ENCODE data around the gene BAIAP2.

Gene BAIAP2

DNA sequence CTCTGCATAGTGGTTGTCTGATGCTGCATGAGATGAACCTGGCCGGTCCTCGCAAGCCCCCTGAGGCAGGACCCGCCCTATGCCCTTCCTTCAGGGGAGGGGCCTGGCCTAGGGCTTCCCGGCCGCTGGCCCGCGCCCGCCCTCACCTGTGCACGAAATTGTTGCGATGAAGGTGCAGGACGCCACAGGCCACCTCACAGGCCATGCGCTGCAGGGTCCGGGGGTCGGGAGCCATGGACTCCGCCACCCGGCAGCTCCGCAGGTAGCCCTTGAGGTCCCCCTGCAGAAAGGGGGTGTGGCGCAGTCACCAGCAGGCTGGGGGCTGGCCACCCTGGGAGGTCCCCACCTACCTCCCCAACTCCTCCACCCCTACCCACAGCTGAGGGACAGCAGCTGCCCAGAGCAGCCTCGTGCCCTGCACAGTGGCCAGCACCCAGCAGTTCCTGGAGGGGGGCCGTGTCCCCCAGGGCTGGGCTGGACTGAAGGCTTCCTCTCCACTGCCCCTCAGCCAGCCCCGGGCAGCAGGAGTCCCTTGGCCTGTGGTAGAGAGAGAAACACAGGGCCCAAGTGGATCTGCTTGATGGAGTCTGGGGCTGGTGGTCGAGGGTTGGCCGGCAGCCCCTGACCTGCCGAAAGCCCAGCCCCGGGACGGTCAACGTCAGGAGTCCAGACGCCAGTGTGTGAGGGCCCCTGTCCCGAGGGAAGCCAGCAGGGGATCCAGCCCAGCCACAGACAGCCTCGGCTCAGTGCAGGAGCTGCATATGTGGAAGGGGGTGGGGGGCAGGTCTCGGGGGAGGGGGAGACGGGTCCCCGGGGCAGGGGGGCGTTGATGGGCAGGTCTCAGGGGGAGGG is 91.6 kb downstream of the BAIAP2 start:
- no peak for DNase-seq (ENCODE audit: low read depth)

DNA sequence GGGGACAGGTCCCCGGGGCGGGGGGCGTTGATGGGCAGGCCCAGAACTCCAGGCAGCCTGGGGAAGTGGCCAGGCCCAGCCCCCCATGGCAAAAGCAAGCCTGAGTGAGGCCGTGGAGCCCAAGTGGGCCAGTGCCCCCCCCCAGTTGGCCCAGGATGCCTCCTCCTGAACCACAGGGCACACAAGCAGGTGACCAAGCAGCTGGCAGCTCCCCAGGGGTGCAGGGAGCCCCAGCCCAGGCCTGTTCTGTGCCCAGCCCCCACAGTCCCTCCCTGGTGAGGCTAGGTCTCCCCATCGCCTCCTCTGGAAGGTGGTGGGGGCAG is 92.1 kb downstream of the BAIAP2 start:
- DNase-seq (ENCODE audit: low read depth): no peak

DNA sequence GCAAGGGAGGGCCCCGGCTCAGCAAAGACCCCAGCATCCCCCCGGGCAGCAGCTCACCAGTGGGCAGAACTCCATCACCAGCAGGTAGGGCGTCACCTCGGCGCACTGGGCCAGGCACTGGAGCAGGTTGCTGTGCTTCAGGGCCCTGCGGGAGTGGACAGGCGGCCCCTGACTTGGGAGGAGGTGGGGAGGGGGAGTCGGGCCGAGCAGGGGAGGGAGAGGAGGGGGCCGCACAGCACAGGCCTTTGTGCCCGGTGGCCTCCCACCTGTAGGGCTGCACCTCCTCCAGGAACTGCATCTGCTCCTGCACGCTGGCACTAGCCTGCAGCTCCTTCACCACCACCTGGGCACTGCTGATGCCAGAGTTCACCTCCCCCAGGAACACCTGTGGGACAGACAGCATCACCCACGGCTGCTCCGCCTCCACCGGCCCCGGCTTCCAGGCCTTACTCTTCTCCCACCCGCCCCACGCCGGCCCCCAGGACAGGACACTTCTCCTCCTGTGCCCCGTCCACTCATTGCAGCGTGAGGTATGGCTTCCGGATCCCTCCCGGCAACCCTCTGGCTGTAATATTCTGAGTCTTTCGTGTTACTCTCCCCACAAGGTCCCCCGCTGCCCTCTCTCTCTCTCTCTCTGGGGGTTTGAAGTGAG is 92.7 kb downstream of the BAIAP2 start:
- no peak for DNase-seq (ENCODE audit: low read depth)

DNA sequence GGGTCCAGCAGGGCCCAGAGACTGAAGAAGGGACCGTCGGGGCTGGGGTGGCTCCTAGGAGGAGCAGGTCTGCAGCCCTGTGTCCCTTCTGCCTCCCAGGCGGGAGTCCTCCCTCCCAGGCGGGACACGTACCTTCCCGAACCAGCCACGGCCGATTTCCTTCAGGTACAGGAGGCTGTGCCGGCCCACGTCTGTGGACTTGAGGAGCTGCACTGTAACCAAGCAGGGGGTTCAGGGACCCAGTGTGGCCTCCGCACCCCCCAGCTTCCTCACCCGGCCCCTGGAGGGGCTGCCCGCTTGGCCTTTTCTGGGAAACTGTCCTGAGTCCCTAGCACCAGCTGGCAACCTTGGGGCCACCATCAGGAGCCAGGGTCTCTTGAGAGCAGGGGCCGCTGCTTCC is 93.4 kb downstream of the BAIAP2 start:
- no peak for DNase-seq (ENCODE audit: low read depth)

DNA sequence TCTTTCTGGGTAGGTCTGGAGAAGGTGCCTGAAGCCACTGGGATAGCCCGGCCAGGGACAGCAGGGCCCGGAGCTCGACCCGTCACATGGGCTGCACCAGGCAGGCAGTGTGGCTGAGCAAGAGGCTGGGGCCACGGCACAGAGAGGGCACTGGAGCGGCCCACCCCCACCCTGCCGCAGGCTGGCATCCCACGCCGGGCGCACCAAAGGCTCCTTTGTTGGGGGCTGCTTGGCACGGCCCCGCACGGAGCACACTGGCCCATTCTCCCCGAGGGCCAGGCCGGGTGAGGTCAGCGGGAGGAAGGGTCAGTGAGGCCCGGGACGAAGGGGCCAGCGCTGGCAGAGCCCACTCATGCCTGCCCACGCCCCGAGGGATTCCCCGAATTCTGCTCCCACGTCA is 93.8 kb downstream of the BAIAP2 start:
- no peak for DNase-seq (ENCODE audit: low read depth)

DNA sequence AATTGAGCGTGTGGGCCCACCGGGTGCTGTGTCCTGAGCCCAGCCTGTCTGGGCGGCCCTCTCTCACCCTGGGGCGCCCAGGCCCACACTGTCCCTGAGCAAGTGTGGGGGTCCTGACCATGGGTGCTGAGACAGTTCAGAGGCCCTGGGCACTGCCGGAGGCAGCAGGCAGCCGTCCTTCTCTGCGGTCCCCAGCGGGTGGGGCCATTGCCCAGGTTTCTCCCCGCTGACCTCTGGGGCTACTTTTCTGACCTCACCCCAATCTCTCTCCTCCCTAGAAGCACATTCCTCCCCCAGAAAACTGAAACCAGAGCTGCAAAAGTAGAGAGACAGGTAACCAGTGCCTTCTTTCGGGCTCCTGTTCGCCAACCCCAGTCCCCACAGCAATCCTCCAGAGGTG is 94.3 kb downstream of the BAIAP2 start:
- DNase-seq (ENCODE audit: low read depth): no peak

DNA sequence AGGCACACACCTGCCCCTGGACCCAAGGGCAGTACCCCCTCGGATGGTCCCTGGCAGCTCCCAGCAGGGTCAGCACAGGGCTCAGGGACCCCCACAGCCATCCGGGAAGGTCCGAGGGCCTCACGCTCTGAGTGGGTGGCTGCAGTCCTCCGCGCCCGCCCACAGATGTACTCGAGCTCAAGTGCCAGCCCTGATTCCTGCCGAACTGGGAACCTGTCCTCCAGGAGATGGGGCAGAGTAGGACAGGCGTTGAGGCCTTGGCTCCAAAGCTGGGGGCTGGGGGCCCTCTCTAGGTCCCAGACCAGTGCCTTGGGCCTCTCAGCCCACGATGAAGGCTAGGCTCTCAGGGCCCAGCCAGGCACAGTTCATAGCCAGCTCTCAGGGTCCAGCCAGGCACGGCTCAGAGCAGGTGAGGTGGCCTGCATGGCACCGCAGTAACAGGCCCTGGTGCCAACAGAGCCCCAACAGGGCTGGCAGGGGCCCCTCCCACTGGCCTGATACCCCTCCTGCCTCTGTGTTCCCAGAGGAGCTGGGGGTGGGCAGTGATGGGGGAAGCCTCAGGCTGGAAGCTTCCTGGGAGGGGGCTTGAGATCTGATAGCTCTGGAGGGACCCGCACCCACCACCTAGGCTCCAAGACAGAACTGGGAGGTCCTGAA is 94.9 kb downstream of the BAIAP2 start:
- no peak for DNase-seq (ENCODE audit: low read depth)

DNA sequence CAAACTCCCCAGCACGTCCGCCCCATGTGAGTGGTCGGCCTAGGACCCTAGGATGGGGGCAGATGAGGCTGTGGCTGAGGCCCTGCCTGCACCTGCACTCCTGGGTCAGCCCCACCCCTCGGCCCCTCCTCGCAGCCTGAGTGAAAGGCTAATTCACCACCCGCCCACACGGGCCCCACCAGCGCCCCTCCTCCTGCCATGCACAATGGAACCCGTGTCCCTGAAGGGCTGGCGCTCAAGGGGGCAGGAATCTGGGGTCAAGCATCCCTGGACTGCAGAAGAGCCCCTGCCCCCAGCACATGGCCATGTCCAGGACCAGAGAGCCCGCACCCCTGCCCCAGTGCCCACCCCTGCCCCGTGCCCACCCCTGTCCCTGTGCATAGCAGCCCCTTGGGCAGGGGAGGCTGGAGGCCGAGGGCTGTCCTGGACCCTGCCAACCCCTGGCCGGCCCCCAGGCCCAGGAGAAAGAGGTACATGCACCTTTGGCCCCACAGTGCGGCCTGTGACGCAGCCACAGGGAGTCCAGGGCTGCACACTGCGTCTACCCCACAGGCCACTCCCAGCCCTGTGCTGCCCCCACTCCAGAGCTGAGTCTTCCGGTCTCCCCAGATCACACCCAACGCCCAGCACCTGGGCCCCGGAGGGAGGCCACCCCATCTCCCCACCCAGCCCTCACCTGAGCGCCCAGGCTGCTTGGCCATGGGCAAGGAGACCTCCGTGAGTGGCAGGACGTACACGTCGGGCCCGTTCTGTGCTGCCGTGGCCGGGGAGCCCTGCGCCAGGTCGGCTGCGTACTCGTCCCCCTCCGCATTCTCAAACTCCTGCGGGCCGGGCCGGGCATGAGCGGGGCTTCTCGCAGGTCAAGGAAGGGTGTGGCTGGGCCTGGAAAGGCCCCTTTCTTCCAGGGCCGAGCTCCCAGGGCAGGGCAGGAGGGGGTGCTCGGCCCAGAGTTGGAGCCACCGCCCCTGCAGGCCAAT is 95.7 kb downstream of the BAIAP2 start:
- no peak for DNase-seq (ENCODE audit: low read depth)

DNA sequence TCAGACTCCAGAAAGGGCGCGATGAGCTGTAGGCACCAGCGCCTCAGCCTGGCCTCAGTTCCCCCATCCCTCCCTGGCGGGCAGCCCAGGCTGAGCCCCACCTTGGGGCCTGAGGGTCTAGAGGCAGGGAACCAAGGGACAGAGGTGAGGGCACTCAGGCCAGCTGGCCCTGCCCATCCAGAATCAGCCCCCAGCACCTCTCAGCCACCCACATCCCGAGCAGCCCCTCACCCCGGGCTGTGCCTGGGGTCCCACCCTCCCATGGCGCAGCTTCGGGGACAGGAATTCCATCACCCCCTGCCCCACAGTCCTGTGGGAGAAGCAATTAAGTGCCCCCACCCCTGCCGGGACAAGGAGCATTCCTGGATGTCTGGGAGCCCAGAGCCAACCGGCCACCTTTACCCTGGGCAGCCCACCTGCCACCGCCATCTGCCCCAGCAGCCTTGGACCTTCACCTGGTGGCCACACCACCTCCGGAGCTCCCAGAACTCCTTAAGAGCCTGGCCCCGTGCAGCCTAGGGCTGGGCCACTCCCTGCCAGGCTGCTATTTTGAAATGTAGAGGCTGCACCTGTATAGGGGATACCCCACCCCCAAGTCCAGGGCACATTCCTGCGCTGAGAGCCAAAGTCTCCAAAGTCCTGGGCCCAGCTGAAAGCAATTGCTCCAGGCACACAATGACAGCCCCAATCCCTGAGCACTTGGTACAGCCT is 96.7 kb downstream of the BAIAP2 start:
- DNase-seq (ENCODE audit: low read depth): no peak

DNA sequence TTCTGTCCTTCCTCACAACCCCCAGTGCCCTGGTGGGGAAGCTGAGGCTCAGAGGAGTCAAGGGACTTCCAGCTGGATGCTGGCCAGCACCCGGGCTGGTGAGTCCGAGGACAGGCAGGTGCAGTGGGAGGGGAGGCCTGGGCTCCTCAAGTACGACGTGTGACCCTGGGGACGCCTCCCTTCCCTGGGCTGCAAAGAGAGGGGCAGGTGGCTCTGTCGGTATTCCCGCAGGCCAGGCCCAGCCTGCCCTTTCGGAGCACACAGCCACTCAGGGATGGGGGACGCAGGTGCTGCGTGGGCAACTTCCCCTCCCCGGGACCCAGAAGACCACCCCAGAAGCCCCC is 97.2 kb downstream of the BAIAP2 start:
- DNase-seq (ENCODE audit: low read depth): no peak

DNA sequence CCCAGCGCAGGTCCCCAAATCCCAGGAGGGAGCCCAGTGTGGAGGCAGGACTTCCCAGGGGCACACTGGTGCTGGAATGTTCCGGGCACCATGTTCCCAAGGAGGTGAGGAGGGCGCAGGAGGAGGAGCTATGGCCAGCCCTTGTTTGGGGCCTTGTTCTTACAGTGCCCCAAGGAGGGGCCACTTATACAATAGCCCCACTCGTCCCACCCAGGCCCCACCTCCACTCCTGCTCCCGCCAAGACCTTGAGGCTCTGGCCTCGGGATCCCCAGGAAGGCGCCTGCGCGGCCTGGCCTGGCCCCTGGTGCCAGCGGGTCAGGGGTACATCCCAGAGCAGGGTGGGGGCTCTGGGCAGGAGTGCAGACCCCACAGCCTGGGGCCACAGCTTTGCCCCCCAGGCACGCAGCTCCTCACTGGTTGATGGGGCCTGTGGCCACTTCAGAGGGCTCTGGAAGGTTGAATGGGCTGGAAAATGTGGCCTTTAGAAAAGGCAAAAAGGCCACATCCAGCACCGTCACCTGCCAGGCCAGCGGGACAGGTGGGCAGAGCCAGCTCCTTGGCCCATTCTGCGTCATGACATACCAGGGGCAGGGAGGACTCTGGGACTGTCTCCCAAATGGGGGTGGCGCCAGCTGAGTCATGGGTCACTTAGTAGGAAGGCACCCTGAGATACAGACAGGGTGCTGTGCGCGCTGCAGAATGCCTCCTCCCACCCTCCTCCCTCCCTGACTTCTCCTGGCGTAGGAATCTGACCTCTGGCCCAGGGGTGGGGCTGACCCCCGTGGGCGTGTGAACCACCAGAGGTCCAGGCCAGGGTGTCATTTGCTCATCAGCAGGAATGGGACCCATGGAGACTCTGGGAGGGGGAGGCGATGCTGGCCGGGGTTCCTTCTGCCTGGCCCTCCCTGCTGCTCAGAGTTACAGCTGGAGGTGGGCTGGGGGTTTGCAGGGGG is 98.1 kb downstream of the BAIAP2 start:
- DNase-seq (ENCODE audit: low read depth): no peak

DNA sequence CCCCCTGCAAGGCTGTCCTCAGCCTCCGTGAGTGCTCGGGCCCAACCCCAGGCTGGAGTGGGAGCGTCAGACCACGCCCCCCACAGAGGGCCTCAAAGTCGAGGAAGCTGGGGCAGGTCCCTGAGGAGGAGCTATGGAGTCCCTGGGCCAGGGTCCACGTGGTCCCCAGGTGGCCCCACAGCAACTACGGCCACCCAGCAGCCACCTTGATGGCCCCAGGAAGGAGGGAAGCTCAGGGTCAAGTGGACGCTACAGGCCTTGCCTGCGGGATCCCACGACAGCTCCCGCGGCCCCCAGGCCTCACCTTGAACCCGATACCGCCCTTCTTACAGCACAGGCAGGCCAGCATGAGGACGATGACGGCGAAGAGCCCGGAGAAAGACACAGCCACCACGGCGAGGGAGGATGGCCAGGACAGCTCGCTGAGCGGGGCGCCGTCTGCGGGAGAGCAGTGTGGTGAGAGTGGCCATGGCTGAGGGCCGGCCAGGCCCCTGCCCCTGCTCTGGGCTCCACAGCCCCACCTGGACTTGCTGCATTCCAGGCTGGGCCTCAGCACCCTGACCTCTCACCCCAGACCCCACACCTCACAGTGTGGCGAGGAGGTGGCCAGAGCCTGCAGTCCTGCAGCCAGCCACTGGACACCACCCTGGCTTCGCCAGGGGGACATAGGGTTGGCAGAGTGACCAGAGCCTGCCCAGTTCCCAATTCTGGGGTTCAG is 99.3 kb downstream of the BAIAP2 start:
- no peak for DNase-seq (ENCODE audit: low read depth)

DNA sequence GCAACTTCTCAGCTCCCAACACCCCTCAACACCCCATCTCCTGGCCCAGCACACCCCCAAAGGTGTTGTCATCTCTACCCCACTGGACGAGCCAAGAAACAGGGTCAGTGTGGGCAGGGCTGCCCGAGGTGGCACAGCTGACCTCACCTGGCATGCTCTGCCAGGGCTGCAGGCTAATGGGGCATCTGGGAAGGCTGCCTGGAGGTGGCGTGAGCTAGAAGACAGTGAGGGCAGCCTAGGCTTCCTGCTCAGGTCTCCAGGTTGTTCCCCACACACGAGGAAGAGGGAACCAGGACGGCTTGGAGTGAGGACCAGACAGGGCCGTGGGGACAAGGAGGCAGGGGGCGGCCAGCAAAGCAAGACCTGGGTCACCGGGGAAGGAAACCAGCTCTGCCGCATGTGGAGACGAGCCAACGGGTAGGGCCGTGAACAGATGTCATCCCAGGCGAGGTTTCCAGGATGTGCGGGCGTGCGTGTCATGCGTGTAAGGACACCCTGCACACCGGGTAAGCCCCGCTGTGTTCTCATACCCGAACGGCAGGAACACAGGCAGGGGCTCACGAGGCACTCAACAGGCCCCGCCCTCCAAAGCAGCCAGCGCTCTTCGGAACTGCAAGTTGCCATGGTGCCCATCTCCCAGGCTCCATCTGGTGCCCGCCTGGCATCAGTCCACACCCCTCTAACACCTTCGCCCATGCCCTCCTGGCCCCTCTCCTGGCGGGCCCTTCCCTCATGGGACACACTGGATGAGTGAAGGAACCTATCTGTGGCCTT is 100.7 kb downstream of the BAIAP2 start:
- DNase-seq (ENCODE audit: low read depth): no peak

DNA sequence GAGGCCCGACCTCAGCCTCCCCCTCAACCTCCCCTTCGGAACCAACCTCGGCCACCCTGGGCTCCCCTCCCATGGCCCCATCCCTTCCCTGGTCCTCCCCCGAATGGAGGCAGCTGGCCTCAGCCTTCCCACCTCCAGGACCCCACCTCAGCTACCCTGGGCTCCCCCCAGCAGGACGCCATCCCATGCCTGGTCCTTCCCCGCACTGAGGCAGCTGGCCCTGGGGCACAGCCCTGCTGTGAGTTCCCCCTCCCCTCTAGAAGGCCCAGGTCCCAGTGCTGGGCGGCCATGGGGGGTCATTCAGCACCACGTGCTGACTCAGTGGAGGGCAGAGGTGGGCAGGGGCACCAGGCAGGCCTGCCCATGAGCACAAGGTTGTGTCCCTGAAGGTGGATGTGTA is 101.4 kb downstream of the BAIAP2 start:
- DNase-seq (ENCODE audit: low read depth): no peak

DNA sequence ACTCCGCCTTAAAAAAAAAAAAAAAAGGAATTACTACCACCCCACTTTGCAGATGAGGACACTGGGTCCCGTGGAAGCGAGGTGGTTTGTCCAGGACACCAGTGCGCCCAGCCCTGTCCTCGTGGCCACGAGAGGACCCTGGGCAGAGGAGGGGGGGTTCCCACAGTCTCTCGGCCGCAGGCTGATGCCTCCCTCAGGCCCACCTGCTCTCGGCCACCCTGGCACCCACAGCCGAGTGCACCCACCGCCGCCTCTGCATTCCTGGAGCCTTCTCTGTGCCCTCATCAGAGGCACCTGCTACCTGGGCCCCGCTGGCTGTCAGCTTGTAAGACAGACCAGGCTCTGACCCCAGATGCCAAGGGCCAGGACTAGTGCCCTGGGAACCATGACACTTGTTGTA is 102.3 kb downstream of the BAIAP2 start:
- DNase-seq (ENCODE audit: low read depth): no peak

DNA sequence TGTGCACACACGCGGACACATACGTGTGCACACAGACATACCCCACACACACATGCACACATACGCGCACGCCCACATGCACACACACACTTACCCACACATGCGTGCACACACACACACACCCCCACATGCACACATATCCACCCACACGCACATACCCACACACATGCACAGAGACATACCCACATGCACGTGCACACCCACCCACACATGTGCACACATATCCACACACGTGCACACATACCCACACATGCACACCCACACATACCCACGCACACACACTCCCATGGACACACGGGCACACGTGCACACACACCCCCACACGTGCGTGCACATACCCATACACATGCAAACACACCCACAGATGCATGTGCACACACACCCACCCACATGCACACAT is 103.1 kb downstream of the BAIAP2 start:
- no peak for DNase-seq (ENCODE audit: low read depth)

DNA sequence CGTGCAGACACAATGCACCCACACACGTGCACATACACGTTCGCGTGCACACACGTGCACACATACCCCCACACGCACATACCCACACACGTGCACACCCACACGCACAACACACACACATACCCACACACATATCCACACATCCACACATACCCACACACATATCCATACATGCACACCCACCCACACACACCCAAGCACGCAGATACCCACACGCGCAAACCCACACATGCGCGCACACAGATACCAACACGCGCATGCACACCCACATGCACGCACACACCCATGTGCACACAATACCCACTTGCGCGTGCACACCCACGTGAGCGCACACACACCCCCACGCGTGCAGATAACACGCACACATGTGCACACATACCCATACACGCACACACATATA is 103.5 kb downstream of the BAIAP2 start:
- DNase-seq (ENCODE audit: low read depth): no peak

DNA sequence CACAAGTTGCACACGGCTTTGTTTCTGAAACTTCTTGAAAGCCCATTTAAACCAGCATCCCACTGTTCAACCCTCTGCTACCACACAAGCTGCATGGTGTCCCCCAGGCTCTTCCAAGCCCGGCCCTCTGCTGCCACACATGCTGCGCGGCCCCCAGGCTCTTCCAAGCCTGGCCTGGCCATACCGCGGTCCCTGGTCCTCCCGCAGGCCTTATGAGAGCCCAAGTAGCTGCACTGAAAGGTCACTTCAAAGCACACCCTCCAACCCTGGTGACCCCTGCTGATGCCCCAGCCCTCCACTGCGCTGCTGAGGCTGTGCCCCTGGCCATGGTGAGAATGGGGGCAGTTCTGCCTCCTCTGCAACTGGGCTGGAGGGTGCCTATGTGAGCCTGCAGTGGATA is 104.5 kb downstream of the BAIAP2 start:
- no peak for DNase-seq (ENCODE audit: low read depth)

DNA sequence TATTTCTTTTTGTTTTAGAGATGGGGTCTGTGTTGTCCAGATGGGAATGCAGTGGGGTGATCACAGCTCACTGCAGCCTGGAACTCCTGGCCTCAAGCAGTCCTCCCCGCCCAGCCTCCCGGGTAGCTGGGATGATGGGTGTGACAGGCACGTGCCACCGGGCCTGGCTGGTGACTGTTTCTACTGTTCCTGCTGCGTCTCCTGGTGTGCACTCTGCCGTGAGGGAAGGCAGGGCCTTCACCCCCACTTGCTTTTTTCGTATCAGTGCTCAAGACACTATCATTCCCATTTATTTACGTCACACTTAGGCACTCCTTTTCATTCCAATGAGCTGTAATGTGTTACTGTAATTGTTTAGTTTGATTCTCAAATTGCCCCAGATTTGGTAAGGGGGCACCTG is 105.1 kb downstream of the BAIAP2 start:
- DNase-seq (ENCODE audit: low read depth): no peak

Data from activated gamma-delta T cell treated with anti-CD3 and anti-CD28 coated beads, Interleukin-2, amount 50 U/mL, for 16 hours (primary cell).